CD14-positive monocyte (primary cell): Measurements from ENCODE around the gene TMEFF2. TPM values are rescaled to one million over a fixed set of nuclear protein-coding genes. Genes with fewer than 3 reads are reported as not detected.

Experiments
- DNase-seq, 3 donors: peaks; one replicate each; pipeline ENCODE4 v3.0.0-alpha.2; 2011 to 2022
- H2AFZ ChIP-seq: 2 replicates; pipeline ENCODE4 v1.6.0; 2012; ENCODE audit warnings: mild to moderate bottlenecking, low read depth, low read length, inconsistent platforms; ENCODE audit not compliant: insufficient read depth, poor library complexity, severe bottlenecking
- H3K27ac ChIP-seq, 2 donors: 1 replicate in 1 of 2; 2 replicates in 1 of 2; pipeline ENCODE4 v1.5.1; 2012 to 2013; ENCODE audit warnings: low read length in 2 of 2, control low read depth in 1 of 2, inconsistent platforms in 1 of 2, low read depth in 1 of 2, mild to moderate bottlenecking in 1 of 2
- H3K27me3 ChIP-seq, 2 donors: one replicate each; pipeline versions ENCODE4 v1.6.0 to v1.6.1; 2011 to 2013; ENCODE audit warnings: low read length in 2 of 2; ENCODE audit not compliant: control insufficient read depth in 2 of 2, insufficient read depth in 2 of 2
- H3K36me3 ChIP-seq, 2 donors: replicated peaks in 1 of 2; 1 replicate in 1 of 2; 2 replicates in 1 of 2; pipeline versions ENCODE4 v1.5.1 to v1.6.1; 2012 to 2013; ENCODE audit warnings: low read length in 2 of 2, control low read depth in 1 of 2, inconsistent platforms in 1 of 2, mild to moderate bottlenecking in 1 of 2; ENCODE audit not compliant: insufficient read depth in 2 of 2, control insufficient read depth in 1 of 2
- H3K4me1 ChIP-seq, 2 donors: 1 replicate in 1 of 2; 2 replicates in 1 of 2; pipeline versions ENCODE4 v1.5.1 to v1.6.1; 2012 to 2013; ENCODE audit warnings: low read length in 2 of 2, control low read depth in 1 of 2, inconsistent platforms in 1 of 2, mild to moderate bottlenecking in 1 of 2, moderate library complexity in 1 of 2; ENCODE audit not compliant: insufficient read depth in 2 of 2, control insufficient read depth in 1 of 2
- H3K4me2 ChIP-seq: replicated peaks from 2 replicates; pipeline ENCODE3; 2012; ENCODE audit warnings: low read length, moderate library complexity, mild to moderate bottlenecking; ENCODE audit not compliant: poor library complexity, severe bottlenecking; ENCODE audit errors: extremely low read depth
- H3K4me3 ChIP-seq, 3 experiments: fragments of 200-600 bp in 1 of 3; sonication (generic) in 1 of 3; replicated peaks in 1 of 3; 1 replicate in 2 of 3; 2 replicates in 1 of 3; pipeline ENCODE4 v1.5.1; 2011 to 2013; ENCODE audit warnings: low read length in 3 of 3, mild to moderate bottlenecking in 3 of 3, control low read depth in 2 of 3, low read depth in 2 of 3, inconsistent platforms in 1 of 3, moderate library complexity in 1 of 3
- H3K79me2 ChIP-seq: 2 replicates; pipeline ENCODE4 v1.6.0; 2012; ENCODE audit warnings: mild to moderate bottlenecking, control low read depth, inconsistent platforms, low read length, moderate library complexity; ENCODE audit not compliant: insufficient read depth
- H3K9ac ChIP-seq: 2 replicates; pipeline ENCODE4 v1.6.0; 2017; ENCODE audit warnings: low read length, mild to moderate bottlenecking; ENCODE audit not compliant: insufficient read depth, poor library complexity, severe bottlenecking
- H3K9me3 ChIP-seq, 2 donors: replicated peaks in 1 of 2; 1 replicate in 1 of 2; 2 replicates in 1 of 2; pipeline versions ENCODE4 v1.5.1 to v1.6.1; 2012 to 2013; ENCODE audit warnings: low read length in 2 of 2, control low read depth in 1 of 2; ENCODE audit not compliant: control insufficient read depth in 1 of 2, insufficient read depth in 1 of 2
- H4K20me1 ChIP-seq: 2 replicates; pipeline ENCODE4 v1.6.0; 2012; ENCODE audit warnings: mild to moderate bottlenecking, low read length, control low read depth, moderate library complexity; ENCODE audit not compliant: insufficient read depth
- H3K27ac Mint-ChIP-seq, 7 donors: one replicate each; pipeline ENCODE4 v1.8.0; 2020; ENCODE audit warnings: mild to moderate bottlenecking in 7 of 7, mixed read lengths in 7 of 7, moderate library complexity in 6 of 7, inconsistent platforms in 2 of 7
- H3K27me3 Mint-ChIP-seq, 3 donors: one replicate each; pipeline ENCODE4 v1.8.0; 2021 to 2022; ENCODE audit warnings: low read depth in 3 of 3, mild to moderate bottlenecking in 3 of 3, mixed read lengths in 3 of 3, moderate library complexity in 3 of 3, inconsistent platforms in 1 of 3
- H3K36me3 Mint-ChIP-seq, 2 donors: one replicate each; pipeline ENCODE4 v1.8.0; 2020; ENCODE audit warnings: mixed read lengths in 2 of 2, inconsistent platforms in 1 of 2, mild to moderate bottlenecking in 1 of 2
- H3K4me1 Mint-ChIP-seq: one replicate; pipeline ENCODE4 v1.8.0; 2020; ENCODE audit warnings: mild to moderate bottlenecking, mixed read lengths
- H3K4me3 Mint-ChIP-seq, 2 donors: one replicate each; pipeline ENCODE4 v1.8.0; 2020; ENCODE audit warnings: mild to moderate bottlenecking in 2 of 2, mixed read lengths in 2 of 2, moderate library complexity in 1 of 2
- H3K9me3 Mint-ChIP-seq, 7 donors: one replicate each; pipeline ENCODE4 v1.8.0; 2020 to 2022; ENCODE audit warnings: mixed read lengths in 7 of 7, mild to moderate bottlenecking in 6 of 7, moderate library complexity in 6 of 7, inconsistent platforms in 2 of 7
- WGBS: methylation state at CpG from one replicate; pipeline ENCODE4 v1.1.5; 2013; ENCODE audit warnings: missing lambda C conversion rate; ENCODE audit not compliant: insufficient coverage; 5-methylcytosine and 5-hydroxymethylcytosine counted together
- intact Hi-C, 2 donors: fragments of 100-400 bp; cut with micrococcal nuclease; formaldehyde crosslinking; loops; one replicate each; pipeline versions ENCODE4 v1.15.0 to v1.15.1; 2023
- polyA plus RNA-seq, 3 donors: library from polyadenylated mRNA; depleted of rRNA in 1 of 3; unstranded in 2 of 3; stranded (reverse) in 1 of 3; fragments of 300-500 nt in 2 of 3; fragments of >200 nt in 1 of 3; fragmentation: Illumina TruSeq in 2 of 3; gene quantifications; 1 replicate in 2 of 3; 2 replicates in 1 of 3; pipeline ENCODE4 v1.2.3, GENCODE V29; 2012 to 2021
- TF ChIP-seq, protein P1 (sequence below): fragments of 200-600 bp; IDR thresholded peaks from one replicate; pipeline ENCODE4 v1.8.0; 2022; ENCODE audit warnings: antibody characterized with exemption, mild to moderate bottlenecking

The TMEFF2 gene
- polyA plus RNA-seq, 3 donors = not detected

DNA sequence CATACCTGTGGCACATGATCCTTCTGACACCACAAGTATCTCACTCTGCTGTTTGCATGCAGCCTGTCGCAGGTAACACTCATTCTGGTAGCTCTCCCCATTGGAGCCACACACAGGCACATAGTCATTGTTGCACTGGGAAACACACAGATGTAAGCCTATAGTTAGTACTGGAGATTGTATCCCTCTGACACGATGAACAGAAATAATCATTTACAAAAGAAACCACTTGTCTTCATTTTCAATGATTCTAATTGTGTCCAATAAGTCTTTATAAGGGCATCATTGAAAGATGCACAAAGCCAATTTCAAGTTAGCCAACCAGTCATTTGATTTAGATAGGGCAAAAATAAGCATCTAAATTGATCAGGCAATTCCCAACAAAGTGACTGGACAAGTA lies 10.4 kb downstream of the TMEFF2 start:
- Mint-ChIP-seq H3K27ac (no peak overlapping the region), H3K27me3 (peaks cover 2 to 5% (median 2%) of the 10 kb centered on the region in 3 donors), H3K9me3 (peaks cover 0 to 3% (median 0%) of the 10 kb centered on the region in 7 donors), H3K36me3 (no peaks in the 10 kb centered on the region), H3K4me1 (peaks cover 5% of the 10 kb centered on the region), H3K4me3 (no peak overlapping the region)
- intact Hi-C loops = no loop called here
- Histone ChIP-seq H3K79me2 (no peaks in the 10 kb centered on the region), H3K4me1 (no peaks in the 10 kb centered on the region), H3K9me3 (no peaks in the 10 kb centered on the region), H4K20me1 (no peaks in the 10 kb centered on the region), H3K36me3 (no peaks in the 10 kb centered on the region), H3K27me3 (peaks cover 0 to 2% of the 10 kb centered on the region in 2 donors), H3K27ac (no peak overlapping the region), H3K4me3 (no peak overlapping the region), H3K9ac (no peak overlapping the region), H3K4me2 (no peak overlapping the region), H2AFZ (no peak overlapping the region)
- DNase-seq = no peak
- no CpG with 5 or more reads among the region's 2 CpGs for WGBS
- TF ChIP-seq, protein P1, sequence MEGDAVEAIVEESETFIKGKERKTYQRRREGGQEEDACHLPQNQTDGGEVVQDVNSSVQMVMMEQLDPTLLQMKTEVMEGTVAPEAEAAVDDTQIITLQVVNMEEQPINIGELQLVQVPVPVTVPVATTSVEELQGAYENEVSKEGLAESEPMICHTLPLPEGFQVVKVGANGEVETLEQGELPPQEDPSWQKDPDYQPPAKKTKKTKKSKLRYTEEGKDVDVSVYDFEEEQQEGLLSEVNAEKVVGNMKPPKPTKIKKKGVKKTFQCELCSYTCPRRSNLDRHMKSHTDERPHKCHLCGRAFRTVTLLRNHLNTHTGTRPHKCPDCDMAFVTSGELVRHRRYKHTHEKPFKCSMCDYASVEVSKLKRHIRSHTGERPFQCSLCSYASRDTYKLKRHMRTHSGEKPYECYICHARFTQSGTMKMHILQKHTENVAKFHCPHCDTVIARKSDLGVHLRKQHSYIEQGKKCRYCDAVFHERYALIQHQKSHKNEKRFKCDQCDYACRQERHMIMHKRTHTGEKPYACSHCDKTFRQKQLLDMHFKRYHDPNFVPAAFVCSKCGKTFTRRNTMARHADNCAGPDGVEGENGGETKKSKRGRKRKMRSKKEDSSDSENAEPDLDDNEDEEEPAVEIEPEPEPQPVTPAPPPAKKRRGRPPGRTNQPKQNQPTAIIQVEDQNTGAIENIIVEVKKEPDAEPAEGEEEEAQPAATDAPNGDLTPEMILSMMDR = no peak

DNA sequence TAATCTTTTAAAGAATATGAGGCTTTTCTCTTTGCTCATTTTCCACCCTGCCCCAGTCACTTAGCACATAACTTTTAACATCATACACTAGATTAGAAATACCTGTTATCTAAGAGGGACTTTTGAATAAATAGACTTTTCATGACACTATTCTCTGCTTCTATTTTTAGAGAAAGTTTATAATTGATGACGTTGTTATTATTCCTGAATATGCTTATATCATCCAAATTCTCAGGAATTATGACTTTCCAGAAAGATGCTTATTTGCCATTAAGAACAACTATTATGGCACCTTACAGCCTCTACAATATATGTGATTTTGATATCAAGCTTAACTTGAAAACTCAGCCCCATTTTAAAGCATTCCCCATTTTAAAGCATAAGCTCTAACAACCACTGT lies 11.4 kb downstream of the TMEFF2 start:
- no CpG with 5 or more reads among the region's 1 CpG for WGBS
- intact Hi-C loops = no loop called here
- DNase-seq = no peak
- Histone ChIP-seq H3K4me3 (no peak overlapping the region), H3K27ac (no peak overlapping the region), H3K36me3 (no peaks in the 10 kb centered on the region), H3K27me3 (peaks cover 0 to 2% of the 10 kb centered on the region in 2 donors), H4K20me1 (no peaks in the 10 kb centered on the region), H2AFZ (no peak overlapping the region), H3K9me3 (no peaks in the 10 kb centered on the region), H3K9ac (no peak overlapping the region), H3K4me2 (no peak overlapping the region), H3K79me2 (no peaks in the 10 kb centered on the region), H3K4me1 (no peaks in the 10 kb centered on the region)
- H3K4me3 Mint-ChIP-seq = no peak overlapping the region
- peaks cover 0 to 3% (median 0%) of the 10 kb centered on the region in 7 donors for H3K9me3 Mint-ChIP-seq
- peaks cover 0 to 2% (median 0%) of the 10 kb centered on the region in 3 donors for H3K27me3 Mint-ChIP-seq
- H3K4me1 Mint-ChIP-seq = peaks cover 5% of the 10 kb centered on the region
- no peaks in the 10 kb centered on the region for H3K36me3 Mint-ChIP-seq
- TF ChIP-seq, protein P1 = no peak
- H3K27ac Mint-ChIP-seq = no peak overlapping the region
